G401 (cell line): ENCODE data around the gene PRKCB. TPM values are rescaled to one million over a fixed set of nuclear protein-coding genes. Genes with fewer than 3 reads are reported as not detected.
"Not testable (repeated sequence)": the region's sequence is repeated elsewhere in the genome, so short reads cannot be mapped to it uniquely, and the experiment has no call there.

Experiments used
- DNase-seq: peaks from one replicate; pipeline ENCODE4 v3.0.0-alpha.2; 2015; ENCODE audit warnings: low spot score
- in situ Hi-C: cut with HindIII; loops from 2 replicates; pipeline ENCODE4 v1.10.0; 2016; ENCODE audit warnings: low sequenced_read_pairs, mixed read lengths
- total RNA-seq: library from RNA; depleted of rRNA; stranded (reverse); fragments of >200 nt; shearing (Covaris generic); gene quantifications from 2 replicates; pipeline ENCODE4 v1.2.3, GENCODE V29; 2014

The PRKCB gene
- total RNA-seq, 1 experiment from 2014 or later = not detected

DNA sequence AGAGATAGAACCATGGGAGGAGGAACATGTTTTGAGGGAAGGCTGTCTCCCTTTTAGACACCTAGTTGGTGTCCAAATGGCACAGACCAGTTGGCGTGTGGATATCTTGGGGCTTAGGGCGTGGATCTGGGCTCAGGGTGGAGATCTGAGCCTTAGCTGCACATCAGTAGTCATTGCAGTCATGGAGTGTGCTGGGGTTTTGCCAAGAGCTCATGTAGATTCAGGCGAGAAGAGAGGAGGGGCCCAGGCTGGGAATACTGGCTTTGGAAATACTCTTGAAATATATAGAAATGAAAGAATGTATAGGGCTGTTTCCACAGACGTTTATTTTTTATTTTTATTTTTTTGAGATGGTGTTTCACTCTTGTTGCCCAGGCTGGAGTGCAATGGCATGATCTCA lies 92.0 kb downstream of the PRKCB start:
- in situ Hi-C loops = no loop called here
- DNase-seq = no peak

DNA sequence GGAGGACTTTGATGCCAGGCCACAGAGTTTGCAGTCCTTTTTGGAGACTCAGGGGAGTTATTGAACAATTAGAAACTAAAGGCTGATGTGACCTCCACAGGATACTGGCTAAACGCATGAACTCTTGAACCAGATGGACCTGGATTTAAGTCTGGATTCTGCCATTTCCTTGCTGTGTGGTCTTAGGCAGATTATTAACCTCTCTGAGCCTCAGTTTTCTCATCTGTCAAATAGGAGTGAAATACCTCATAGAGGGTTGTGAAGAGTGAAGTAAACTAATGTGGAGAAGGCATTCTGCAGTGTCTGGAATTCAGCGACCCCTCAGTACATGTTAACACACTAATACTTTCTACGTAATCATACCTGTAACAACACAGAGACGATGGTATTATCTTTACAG lies 93.5 kb downstream of the PRKCB start:
- in situ Hi-C loops = no loop called here
- DNase-seq = no peak

DNA sequence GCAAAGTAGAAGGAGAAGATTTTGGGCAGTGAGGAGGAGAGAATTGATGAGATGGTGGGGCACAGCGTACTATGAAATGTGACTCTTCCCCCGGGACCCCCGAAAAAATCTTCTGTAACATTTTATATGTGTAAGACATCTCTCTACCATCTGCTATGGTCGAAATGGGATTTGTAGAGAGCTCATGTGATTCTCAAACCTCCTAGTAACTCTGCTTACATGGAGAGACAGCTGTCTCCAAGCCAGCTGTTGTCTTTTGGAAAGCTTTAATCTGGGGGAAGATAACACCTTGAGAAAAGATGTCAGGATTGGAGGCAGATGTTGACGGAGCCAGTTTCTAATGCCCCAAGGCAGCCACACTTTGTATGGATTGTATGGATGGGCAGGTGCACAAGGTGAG lies 94.1 kb downstream of the PRKCB start:
- DNase-seq = no peak
- in situ Hi-C loops = no loop called here

DNA sequence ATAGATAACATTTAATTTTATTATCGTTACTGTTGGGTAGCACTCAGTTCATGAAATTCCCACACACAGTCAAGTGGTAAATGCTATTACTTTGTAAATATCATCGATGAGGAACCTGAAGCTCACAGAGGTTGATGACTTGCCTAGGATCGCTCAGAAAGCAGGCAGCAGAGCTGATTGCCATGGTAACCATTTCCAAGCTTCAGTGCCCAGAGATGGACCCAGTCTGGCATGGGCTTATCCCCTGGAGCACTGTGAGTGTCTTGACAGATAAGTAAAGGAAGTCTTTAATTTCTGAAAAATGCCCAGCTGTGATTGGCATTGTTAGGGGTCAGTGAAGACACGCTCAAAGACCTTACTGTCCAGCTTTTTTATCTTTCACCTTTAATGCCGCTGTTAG lies 95.0 kb downstream of the PRKCB start:
- in situ Hi-C loops = no loop called here

DNA sequence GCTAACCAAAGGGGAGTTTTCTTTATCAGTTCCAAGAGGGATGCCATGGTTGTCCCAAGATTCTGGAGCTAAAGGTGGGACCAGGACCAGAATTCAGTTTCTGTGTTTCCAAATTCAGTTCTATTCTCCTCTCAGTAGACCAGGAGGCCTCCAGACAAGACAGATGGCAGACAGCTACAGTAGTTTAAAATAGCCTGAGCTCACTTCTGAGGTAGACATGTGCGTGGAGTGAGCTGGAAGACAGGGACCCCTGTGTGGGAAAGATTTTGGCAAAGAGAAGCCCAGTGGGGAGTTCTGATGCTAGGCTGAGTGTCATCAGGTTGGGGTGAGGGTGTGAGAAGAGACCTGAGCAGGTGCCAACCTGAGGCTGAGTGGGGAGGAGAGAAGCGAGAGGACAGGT lies 95.4 kb downstream of the PRKCB start:
- in situ Hi-C loops = no loop called here
- DNase-seq = peak; percentile 43

More for the DNA sequence above, 95.0 kb downstream of the PRKCB start:
- peak; percentile 44 for DNase-seq

DNA sequence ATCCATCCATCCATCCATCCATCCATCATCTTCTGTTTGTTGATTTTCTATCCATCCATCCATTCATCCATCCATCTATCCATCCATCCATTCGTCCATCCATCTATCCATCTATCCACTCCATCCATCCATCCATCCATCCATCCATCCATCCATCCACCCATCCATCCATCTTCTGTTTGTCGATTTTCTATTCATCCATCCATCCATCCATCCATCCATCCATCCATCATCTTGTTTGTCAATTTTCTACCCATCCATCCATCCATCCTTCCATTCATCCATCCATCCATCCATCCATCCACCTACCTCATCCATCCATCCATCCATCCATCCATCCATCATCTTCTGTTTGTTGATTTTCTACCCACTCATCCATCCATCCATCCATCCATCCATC lies 97.9 kb downstream of the PRKCB start:
- in situ Hi-C loops, DNase-seq: not testable (repeated sequence)

DNA sequence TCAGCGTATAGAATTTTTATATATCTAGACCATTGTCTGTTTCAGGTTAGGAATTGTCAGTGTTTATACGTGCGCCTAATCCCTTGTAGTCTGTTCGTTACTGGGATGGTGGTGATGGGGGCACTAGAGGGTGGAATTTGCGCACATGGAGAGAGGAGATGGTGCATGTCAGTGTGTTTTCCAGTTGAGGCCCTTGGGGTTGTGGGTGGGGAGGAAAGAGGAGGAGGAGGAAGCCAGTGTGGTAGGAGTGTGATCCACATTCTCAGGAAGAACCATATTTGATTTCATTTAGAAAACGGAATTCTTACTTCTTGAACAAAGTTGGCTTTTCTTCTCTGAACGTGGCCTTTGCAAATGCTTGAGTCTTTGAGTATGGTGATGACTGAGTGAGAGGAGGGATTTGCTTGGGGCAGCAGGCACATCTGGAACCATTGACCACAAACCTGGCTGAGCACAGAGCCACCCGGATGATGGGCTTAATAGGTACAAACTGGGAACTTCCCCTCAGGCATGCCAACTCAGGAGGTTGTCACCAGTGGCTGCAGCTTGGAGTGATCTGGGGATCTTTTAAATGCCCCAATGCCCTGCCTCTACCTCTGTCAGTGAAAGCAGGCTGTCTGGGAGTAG lies 98.9 kb downstream of the PRKCB start:
- DNase-seq = no peak
- in situ Hi-C loops = no loop called here

DNA sequence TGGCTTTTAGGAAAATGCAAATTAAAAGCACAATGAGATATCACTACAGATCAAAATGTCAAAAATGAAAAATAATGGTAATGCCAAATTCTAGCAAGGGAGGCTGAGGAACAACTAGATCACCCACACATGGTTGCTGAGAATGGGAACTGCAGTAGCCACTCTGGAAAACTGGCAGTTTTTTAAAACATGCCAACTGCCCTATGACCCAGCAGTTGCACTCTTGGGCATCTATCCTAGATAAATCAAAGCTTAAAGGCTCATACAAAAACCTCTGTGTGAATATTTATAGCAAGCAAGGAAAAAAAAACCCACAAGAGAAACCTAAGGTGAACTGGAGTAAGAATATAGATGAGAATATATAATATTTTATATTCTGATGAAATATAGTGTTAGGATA lies 104.3 kb downstream of the PRKCB start:
- in situ Hi-C loops = no loop called here
- no peak for DNase-seq

DNA sequence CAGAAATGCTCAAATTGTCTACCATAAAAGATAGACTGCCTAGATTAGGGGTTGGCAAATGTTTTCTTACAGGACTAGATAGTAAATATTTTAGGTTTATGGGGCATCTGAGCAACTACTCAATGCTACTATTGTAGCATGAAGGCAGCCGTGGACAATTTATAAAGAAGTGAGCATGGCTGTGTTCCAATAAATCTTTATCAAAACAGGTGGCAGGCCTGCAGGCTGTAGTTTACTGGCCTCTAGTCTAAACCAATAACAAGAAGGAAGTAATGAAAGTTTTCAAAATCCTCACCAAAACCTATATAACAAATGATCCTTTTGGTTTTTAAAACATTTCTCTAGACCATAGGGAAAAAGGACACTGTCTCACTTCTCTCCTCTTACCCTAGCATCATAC lies 105.2 kb downstream of the PRKCB start:
- no peak for DNase-seq
- in situ Hi-C loops = no loop called here

DNA sequence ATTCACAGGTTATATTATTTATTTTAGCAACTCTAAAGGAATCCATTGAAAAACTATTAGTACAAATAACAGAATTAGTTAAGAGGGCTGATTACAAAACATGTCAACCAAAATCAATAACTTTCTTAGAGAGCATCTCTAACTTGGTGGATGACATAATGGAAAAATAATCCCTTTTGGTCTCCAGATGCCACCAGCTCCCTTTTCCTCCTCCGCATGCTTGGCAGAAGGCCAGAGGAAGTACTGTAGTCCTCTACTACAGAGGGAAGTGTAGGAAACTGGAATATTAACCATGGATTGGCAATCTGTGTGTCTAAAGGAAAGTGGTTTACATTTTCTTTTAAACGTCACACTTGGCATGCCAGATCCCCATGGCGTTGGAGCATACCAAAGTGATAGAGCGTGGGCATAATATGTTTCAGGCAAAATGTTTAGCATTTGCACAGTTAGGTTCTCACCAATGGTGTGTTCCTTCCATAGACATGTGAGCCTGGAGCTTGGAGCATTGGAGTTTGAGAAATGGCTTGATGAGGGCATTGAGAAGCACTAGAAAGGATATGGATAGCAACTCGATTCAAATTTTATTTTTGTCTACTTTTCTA lies 106.3 kb downstream of the PRKCB start:
- in situ Hi-C loops = no loop called here
- DNase-seq = no peak

DNA sequence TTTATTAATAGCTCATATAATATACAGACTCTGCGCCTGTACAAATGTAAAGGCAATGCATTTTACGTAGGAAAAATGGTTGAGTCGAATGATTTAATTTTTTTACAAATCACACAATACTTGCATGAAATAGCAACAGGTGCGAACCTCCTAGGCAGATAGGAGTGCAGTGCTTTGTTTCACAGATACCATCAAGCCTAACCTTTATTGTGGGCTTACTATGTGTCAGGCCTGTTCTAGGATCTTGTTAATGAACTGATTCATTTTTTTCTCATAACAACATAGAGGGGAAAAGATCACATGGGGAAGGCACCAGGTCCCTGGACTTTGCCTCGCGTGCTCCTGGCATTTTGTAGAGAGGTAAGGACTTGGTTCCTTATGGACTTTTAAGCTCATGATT lies 107.8 kb downstream of the PRKCB start:
- no peak for DNase-seq
- in situ Hi-C loops = no loop called here

DNA sequence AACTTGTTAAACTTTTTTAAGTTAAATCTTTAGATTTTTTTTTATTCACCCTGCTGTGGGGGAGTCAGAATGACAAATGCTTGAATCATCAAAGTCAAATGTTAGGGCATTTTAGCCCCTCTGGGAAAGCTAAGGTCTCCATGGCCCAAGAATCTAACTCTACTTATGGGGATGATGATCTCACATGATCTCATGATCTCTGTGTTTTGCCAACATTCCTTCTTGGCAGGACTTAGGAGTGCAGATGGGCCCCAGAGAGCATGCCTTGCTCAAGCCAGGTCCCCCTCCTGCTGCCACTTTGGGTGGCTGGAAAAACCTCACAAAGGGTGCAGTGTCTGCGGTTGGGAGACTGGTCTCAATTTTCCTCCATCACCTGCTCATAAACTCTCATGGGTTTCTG lies 108.6 kb downstream of the PRKCB start:
- peak; percentile 53 for DNase-seq
- in situ Hi-C loops = no loop called here

DNA sequence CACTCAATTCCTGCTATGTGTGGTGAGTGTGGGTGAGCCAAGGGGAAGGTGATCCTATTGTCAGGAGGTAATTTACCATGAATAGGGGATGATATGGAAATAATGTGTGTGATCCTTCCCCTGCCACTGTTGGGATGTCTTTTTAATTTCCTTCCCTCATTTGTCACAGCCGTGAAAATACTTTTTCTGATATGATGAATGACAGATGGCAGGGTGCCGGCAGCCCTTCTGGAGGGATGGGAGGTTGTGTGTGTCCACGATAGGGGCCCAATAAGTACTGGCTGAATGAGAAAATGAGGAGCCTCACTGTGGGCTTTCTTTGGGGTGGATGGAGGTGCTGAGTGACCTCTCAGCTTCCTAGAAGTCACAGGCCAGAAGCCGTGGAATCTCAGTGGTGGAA lies 109.5 kb downstream of the PRKCB start:
- in situ Hi-C loops = no loop called here
- DNase-seq = no peak

DNA sequence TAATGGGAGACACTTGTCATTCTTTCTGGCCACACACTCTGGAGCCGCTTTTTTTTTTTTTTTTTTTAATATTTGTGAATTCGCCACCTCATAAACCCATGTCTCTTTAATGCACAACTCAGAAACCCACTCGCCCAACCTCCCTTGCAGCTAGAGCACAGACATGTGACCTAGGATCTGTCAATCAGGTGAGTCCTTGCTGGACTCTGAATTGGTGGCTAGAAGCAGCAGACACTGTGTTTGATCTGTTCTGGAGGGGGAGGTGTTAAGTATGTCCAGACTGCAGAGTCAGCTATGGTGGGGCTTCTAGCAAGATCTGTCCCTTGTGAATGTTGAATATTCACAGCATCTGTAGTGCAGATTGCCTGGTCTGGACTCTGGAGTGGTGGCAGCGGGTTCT lies 112.1 kb downstream of the PRKCB start:
- in situ Hi-C loops = no loop called here
- no peak for DNase-seq

DNA sequence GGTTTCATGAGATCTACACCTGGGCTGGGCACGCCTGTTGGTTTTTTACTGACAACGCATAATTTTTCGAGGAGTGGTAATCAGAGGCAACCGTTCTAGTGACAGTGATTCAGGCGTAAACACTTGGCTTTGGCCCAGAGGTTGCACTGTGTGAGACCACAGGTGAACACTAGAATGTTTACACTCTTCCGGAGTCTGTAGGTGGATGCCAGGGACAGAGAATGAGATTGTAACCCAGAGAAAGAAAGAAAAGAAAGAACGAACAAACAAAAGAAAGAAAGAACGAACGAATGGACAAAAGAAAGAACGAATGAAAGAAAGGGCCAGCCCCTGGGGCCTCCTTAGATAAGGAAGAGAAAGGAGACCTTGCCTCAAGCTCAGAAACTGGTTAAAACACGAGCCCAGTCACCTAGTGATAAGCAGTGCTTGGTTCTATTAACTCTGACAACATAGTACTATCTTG lies 113.2 kb downstream of the PRKCB start:
- in situ Hi-C loops = no loop called here
- no peak for DNase-seq

DNA sequence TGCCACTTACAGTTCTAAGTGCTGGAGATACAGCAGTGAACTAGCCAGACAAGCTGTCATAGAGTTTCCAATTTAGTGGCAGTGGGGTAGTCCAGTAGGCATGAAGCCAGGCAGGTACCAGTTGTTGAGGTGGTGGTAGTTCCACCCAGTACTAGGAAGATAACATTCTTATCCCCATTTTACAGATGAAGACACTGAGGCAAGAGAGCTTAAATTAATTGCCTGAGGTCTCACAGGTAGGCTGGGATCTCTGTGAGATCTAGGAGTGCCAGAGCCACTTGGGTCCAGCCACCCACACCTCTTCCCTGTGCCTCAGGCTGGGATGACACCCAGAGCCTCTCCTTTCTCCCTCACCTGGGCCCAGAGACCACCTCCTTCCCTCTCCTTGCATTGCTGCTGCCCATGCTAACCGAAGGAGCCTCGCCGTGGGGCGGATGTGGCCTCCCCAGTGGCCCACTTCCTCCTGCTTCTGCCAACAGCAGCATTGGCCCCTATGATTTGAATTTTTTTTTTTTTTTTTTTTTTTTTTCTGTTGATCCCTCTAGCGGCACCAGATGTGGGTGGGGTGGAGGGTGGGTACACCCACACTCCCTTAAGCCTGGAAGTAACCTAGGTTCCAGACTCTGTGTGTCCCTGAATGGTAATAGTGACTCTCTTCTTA lies 114.0 kb downstream of the PRKCB start:
- in situ Hi-C loops = no loop called here
- no peak for DNase-seq

DNA sequence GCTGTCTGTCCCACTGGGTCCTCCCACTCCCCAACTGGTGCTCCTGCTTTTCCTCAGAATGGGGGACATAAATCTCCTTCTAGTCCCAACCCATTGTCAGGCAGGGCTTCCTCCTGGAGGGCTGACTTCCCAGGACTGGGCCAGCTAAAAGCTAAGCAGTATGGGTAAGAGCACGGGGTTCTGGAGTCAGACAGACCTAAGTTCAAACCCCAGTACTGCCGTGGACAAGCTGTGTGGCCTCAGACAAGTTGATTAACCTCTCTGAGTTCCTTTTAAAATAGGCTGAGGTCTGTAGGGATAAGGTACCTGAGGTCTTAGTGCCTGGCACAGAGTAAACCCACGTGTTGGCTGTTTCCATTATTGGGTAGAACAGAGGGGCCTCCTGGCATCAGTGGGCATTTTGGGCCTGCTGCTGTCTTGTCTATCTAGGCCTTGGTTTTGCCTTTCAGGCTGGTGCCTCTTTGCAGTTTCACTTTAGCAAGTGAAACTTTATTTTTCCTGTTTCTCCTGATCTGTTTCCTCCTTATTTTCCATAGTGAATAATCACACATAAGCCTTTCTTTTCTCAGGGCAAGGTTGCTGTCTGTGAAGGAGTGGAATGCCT lies 114.6 kb downstream of the PRKCB start:
- DNase-seq = no peak
- in situ Hi-C loops = no loop called here

DNA sequence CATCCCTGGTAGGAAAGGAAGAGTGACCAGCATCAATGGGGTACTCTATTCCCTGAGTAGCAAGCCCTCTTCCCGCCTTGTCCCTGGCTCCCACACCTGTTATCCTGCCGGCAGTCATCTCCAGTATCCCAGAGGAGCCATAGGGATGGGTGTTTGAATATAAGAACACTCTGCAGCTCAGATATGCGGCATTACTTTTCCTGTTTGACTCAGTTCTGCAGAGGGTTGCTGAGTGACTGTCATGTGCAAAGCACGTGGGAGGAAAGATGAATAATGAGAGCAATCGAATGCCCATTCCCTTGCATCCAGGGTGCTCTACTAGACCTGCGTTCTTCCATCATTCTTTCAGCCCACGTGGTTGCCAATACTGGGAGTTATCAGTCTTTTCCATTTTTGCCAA lies 115.1 kb downstream of the PRKCB start:
- in situ Hi-C loops = no loop called here
- DNase-seq = no peak

DNA sequence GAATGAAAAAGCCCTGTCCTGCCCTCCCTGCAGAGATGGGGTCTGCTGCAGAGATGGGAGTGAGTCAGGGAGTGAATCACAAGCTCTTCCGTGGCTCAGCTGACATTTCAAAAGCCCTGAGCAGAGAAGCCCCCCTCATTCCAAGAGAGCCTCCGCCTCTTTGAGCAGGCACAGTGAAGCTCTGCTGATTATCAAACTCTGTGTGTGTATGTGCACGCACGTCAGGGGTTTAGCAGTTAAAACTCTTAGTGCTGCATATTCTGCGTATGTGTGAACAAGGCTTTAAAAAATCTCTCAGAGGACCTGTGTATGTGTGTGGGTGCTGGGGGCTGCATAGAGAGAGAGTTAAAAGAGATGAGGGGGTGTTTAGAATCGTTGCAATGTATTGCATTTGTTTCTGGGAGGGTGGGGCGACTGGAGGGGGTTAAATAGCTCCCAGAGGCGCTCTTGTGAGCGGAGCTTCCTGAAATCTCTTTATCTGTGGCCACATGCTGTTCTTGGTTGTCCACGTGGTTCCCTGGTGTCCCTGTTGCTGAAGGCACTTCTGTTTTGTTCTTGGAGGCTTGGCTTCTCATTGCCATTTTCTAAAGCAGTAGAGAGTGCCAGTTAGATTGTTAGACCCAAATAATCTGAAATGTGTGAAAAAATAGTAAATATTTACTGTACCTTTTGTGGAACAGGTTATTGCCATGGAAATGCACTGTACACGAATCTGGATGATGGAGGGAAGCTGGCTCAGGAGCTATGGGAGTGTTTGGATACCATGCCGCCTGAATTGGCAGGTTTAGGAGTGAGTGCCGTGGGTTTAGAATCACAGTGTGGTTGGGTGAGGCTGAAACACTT lies 116.6 kb downstream of the PRKCB start:
- DNase-seq = peak; percentile 64
- in situ Hi-C loops = no loop called here

DNA sequence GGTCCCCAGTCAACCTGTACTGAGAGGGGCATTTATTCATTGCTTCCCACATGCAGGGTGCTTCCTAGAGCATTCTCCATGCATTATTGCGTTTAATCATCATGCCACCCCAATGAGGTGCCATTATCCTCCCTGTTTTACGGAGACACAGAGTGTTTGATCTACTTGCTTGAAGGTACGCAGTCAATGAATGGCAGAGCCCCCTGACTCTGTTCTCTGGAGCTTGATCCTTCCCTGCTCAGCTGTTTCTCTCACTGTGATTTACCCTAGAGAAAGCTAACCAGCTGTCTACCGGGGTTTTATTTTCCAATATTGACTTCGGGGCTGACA lies 117.2 kb downstream of the PRKCB start:
- in situ Hi-C loops = no loop called here
- DNase-seq = no peak
